ENCODE data around the gene PLPP3. TPM values are rescaled to one million over a fixed set of nuclear protein-coding genes. Genes with fewer than 3 reads are reported as not detected.

PLPP3 gene
- total RNA-seq, 6 donors from 2014 or later = 30.7 to 117 (median 55.5) TPM

- ATAC-seq (ENCODE audit: low FRiP score in 2 of 2) (no peak), DNase-seq (no peak)
- no peaks in the 10 kb centered on the region for H3K9me3 ChIP-seq
- no peaks in the 10 kb centered on the region for H3K27me3 ChIP-seq
- peak overlapping the region in 1 of 4 donors; percentile 47 for H3K27ac ChIP-seq
- TF ChIP-seq CTCF (IDR thresholded peaks at IDR 0.05) = no peak
- no peak for TF ChIP-seq POLR2A (IDR thresholded peaks at IDR 0.05)
- no peak for TF ChIP-seq POLR2AphosphoS5 (IDR thresholded peaks at IDR 0.05)
- TF ChIP-seq EP300 (IDR thresholded peaks at IDR 0.05) = no peak
- 89 to 91% methylated on average over 5 of the region's 5 CpGs for WGBS, 2 donors
- peaks cover 9 to 35% (median 19%) of the 10 kb centered on the region in 4 donors for H3K4me1 ChIP-seq
- H3K36me3 ChIP-seq = no peaks in the 10 kb centered on the region
- no peak overlapping the region for H3K4me3 ChIP-seq
Observed at GRCh38 chr1:56451491-56451890, 127.9 kb downstream of the PLPP3 start.

- 81 to 84% methylated on average over 4 of the region's 4 CpGs for WGBS, 2 donors
- no peak for ATAC-seq (ENCODE audit: low FRiP score in 2 of 2)
- H3K4me3 ChIP-seq = no peak overlapping the region
- DNase-seq = no peak
- H3K9me3 ChIP-seq = no peaks in the 10 kb centered on the region
- H3K27me3 ChIP-seq = no peaks in the 10 kb centered on the region
- peaks cover 13 to 47% (median 26%) of the 10 kb centered on the region in 4 donors for H3K4me1 ChIP-seq
- H3K27ac ChIP-seq = peak overlapping the region in 1 of 4 donors; percentile 39
- no peaks in the 10 kb centered on the region for H3K36me3 ChIP-seq
- no peak for TF ChIP-seq CTCF (IDR thresholded peaks at IDR 0.05)
- TF ChIP-seq POLR2A (IDR thresholded peaks at IDR 0.05) = no peak
- TF ChIP-seq POLR2AphosphoS5 (IDR thresholded peaks at IDR 0.05) = no peak
- TF ChIP-seq EP300 (IDR thresholded peaks at IDR 0.05) = no peak
Observed at GRCh38 chr1:56450004-56450666, 129.2 kb downstream of the PLPP3 start.

GRCh38 chr1:56448529-56449300 is 130.6 kb downstream of the PLPP3 start:
- Histone ChIP-seq H3K9me3 (no peaks in the 10 kb centered on the region), H3K4me3 (no peak overlapping the region), H3K27ac (peak overlapping the region in 2 of 4 donors; percentile 0 to 45), H3K27me3 (no peaks in the 10 kb centered on the region), H3K36me3 (no peaks in the 10 kb centered on the region), H3K4me1 (peaks cover 19 to 50% (median 29%) of the 10 kb centered on the region in 4 donors)
- peak in 1 of 2 donors; percentile 35 for DNase-seq
- TF ChIP-seq POLR2A (IDR thresholded peaks at IDR 0.05) = no peak
- TF ChIP-seq POLR2AphosphoS5 (IDR thresholded peaks at IDR 0.05) = peak; percentile 24 to 43
- TF ChIP-seq EP300 (IDR thresholded peaks at IDR 0.05) = peak in 1 of 4 donors; percentile 45
- 64 to 72% methylated on average over 12 of the region's 12 CpGs for WGBS, 2 donors
- ATAC-seq (ENCODE audit: low FRiP score in 2 of 2) = no peak

GRCh38 chr1:56447823-56448222 is 131.5 kb downstream of the PLPP3 start:
- Histone ChIP-seq H3K27ac (peak overlapping the region in 2 of 4 donors; percentile 50), H3K4me3 (no peak overlapping the region), H3K36me3 (no peaks in the 10 kb centered on the region), H3K4me1 (peaks cover 19 to 43% (median 28%) of the 10 kb centered on the region in 4 donors), H3K9me3 (no peaks in the 10 kb centered on the region), H3K27me3 (no peaks in the 10 kb centered on the region)
- TF ChIP-seq CTCF (IDR thresholded peaks at IDR 0.05) (no peak), EP300 (IDR thresholded peaks at IDR 0.05) (peak in 1 of 4 donors; percentile 14)
- DNase-seq (no peak), ATAC-seq (ENCODE audit: low FRiP score in 2 of 2) (no peak)
- WGBS, 2 donors = 61 to 90% methylated on average over 2 of the region's 2 CpGs

- WGBS, 2 donors = 51 to 52% methylated on average over 4 to 5 of the region's 5 CpGs
- Histone ChIP-seq H3K9me3 (no peaks in the 10 kb centered on the region), H3K36me3 (no peaks in the 10 kb centered on the region), H3K27ac (peak overlapping the region in 3 of 4 donors; percentile 50 to 65 (median 51)), H3K4me3 (no peak overlapping the region), H3K4me1 (peaks cover 17 to 38% (median 24%) of the 10 kb centered on the region in 4 donors), H3K27me3 (no peaks in the 10 kb centered on the region)
- DNase-seq (peak in 1 of 2 donors; percentile 71), ATAC-seq (ENCODE audit: low FRiP score in 2 of 2) (peak; percentile 53 to 84)
- peak in 3 of 4 donors; percentile 65 to 96 (median 85) for TF ChIP-seq EP300 (IDR thresholded peaks at IDR 0.05)
- peak; percentile 37 to 78 for TF ChIP-seq POLR2AphosphoS5 (IDR thresholded peaks at IDR 0.05)
- no peak for TF ChIP-seq POLR2A (IDR thresholded peaks at IDR 0.05)
- no peak for TF ChIP-seq CTCF (IDR thresholded peaks at IDR 0.05)
Observed at GRCh38 chr1:56446531-56447098, 132.7 kb downstream of the PLPP3 start.
